ENCODE measurements around the gene ENO1.

Gene ENO1

DNA sequence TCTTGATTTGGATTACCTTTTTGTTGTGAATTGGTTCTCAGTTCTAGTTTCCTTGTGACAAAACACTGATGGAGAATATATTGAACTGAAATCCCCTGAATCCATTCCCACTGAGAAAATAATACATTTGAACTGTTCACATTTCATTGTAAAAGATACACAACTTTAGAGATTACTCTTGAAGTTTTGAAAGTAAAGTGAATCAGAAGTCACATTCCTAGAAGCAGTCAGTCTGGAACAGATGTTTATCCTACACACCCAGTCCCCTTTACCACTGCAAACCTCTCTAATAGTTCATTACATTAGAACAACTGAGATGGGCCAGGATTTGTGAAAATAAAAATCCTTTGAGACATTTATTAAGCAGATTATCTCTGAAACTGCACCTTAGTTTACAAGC, 64.5 kb downstream of the ENO1 start:
- no peaks in the 10 kb centered on the region for H3K36me3 ChIP-seq (ENCODE audit: control insufficient read depth, insufficient read depth, low read length)
- H3K9me3 ChIP-seq (ENCODE audit: control insufficient read depth, insufficient read depth, low read length), result no peaks in the 10 kb centered on the region
- H3K4me3 ChIP-seq (ENCODE audit: low read length), result no peak overlapping the region

DNA sequence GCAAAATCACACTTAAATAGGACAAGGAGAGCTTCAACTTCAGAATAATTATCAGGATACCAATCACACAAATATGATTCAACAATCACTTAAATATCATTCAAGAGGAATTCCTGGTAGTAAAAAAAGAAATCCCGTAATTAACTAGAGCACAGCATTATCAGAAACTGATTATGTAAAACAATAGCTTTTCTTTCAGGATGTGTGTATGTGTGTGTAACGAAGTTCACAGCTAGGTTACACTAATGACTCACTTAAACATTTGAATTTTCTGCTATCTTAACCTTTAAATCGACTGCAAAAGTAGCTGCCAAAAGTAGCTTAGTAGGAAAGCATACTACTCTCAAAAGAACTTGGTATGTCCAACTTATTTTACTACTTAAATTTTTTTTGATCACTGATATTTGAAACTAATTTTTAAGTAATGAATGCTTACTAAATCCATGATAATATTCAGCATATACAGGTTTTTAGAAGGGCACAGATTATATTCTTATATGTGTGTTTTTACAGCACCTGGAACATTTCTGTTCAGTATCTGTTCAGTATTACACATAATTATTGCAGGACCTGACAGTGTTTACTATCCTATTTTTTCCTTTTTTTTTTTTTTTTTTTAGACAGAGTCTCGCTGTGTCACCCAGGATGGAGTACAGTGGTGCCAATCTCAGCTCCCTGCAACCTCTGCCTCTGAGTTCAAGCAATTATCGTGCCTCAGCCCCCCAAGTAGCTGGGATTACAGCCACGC, 65.3 kb downstream of the ENO1 start:
- WGBS (ENCODE audit: insufficient coverage, insufficient read length), result no CpG with 5 or more reads among the region's 6 CpGs
- H3K36me3 ChIP-seq (ENCODE audit: control insufficient read depth, insufficient read depth, low read length), result no peaks in the 10 kb centered on the region
- no peak overlapping the region for H3K27ac ChIP-seq (ENCODE audit: low read length)
- DNase-seq (ENCODE audit: low read depth, low spot score), result no peak
- H3K4me3 ChIP-seq (ENCODE audit: low read length), result no peak overlapping the region
- no peaks in the 10 kb centered on the region for H3K27me3 ChIP-seq (ENCODE audit: control insufficient read depth, insufficient read depth, low read length)
- H3K9me3 ChIP-seq (ENCODE audit: control insufficient read depth, insufficient read depth, low read length), result no peaks in the 10 kb centered on the region
- peaks cover 1% of the 10 kb centered on the region; the same call in 1 of the 2 replicates for H3K4me1 ChIP-seq (ENCODE audit: control insufficient read depth, insufficient read depth, low read length)

More for the DNA sequence above, 64.5 kb downstream of the ENO1 start:
- Histone ChIP-seq H3K4me1 (ENCODE audit: control insufficient read depth, insufficient read depth, low read length) (peaks cover 1% of the 10 kb centered on the region; the same call in 1 of the 2 replicates), H3K27me3 (ENCODE audit: control insufficient read depth, insufficient read depth, low read length) (no peaks in the 10 kb centered on the region), H3K27ac (ENCODE audit: low read length) (no peak overlapping the region)
- DNase-seq (ENCODE audit: low read depth, low spot score), result no peak

DNA sequence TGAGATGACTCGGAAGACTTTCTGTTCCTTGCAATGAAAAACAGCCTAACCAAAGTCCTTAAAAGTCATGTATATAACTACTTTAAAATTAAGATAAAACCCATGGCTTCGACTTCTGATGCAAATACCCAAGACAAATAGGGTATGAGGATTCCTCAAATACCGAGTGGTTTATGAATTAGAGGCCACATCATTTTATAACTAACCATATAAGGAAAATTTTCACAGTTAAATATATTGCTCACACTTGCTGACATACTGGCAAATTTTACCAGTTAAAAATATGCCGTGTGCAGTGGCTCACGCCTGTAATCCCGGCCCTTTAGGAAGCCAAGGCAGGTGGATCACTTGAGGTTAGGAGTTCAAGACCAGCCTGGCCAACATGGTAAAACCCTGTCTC, 66.4 kb downstream of the ENO1 start:
- Histone ChIP-seq H3K27me3 (ENCODE audit: control insufficient read depth, insufficient read depth, low read length) (no peaks in the 10 kb centered on the region), H3K9me3 (ENCODE audit: control insufficient read depth, insufficient read depth, low read length) (no peaks in the 10 kb centered on the region), H3K27ac (ENCODE audit: low read length) (no peak overlapping the region), H3K4me1 (ENCODE audit: control insufficient read depth, insufficient read depth, low read length) (peaks cover 1% of the 10 kb centered on the region; the same call in 1 of the 2 replicates), H3K36me3 (ENCODE audit: control insufficient read depth, insufficient read depth, low read length) (no peaks in the 10 kb centered on the region), H3K4me3 (ENCODE audit: low read length) (no peak overlapping the region)
- DNase-seq (ENCODE audit: low read depth, low spot score), result no peak
- no CpG with 5 or more reads among the region's 6 CpGs for WGBS (ENCODE audit: insufficient coverage, insufficient read length)
